SK-N-SH treated with all-trans-retinoic acid at 6 μM for 48 hours (cell line): ENCODE measurements around the gene RIMS4.

Source experiments
- ARNTL ChIP-seq: fragments of 450-650 bp; formaldehyde crosslinking; IDR thresholded peaks from 2 replicates; pipeline ENCODE4 v1.5.0; 2020; ENCODE audit warnings: low read depth, mild to moderate bottlenecking, moderate library complexity, borderline replicate concordance
- BACH2 ChIP-seq: fragments of 250-450 bp; sonication (Bioruptor Pico); IDR thresholded peaks from 2 replicates; pipeline ENCODE4 v1.9.0; 2021; ENCODE audit warnings: mild to moderate bottlenecking, borderline replicate concordance
- RARB ChIP-seq: fragments of 250-450 bp; sonication (Bioruptor Pico); IDR thresholded peaks from 2 replicates; pipeline ENCODE4 v1.8.0; 2021; ENCODE audit warnings: mild to moderate bottlenecking, moderate library complexity
- ZC3H10 ChIP-seq: fragments of 250-450 bp; sonication (Bioruptor Pico); IDR thresholded peaks from 2 replicates; pipeline ENCODE4 v1.5.1; 2021; ENCODE audit warnings: mild to moderate bottlenecking, moderate library complexity
- ZFP30 ChIP-seq: fragments of 450-650 bp; formaldehyde crosslinking; IDR thresholded peaks from 2 replicates; pipeline ENCODE4 v1.5.0; 2022; ENCODE audit warnings: mild to moderate bottlenecking, moderate library complexity
- TF ChIP-seq, protein P1 (sequence below): fragments of 250-450 bp; sonication (Bioruptor Pico); IDR thresholded peaks from 2 replicates; pipeline ENCODE4 v1.8.0; 2021; ENCODE audit warnings: low read depth, mild to moderate bottlenecking, moderate library complexity, borderline replicate concordance

DNA sequence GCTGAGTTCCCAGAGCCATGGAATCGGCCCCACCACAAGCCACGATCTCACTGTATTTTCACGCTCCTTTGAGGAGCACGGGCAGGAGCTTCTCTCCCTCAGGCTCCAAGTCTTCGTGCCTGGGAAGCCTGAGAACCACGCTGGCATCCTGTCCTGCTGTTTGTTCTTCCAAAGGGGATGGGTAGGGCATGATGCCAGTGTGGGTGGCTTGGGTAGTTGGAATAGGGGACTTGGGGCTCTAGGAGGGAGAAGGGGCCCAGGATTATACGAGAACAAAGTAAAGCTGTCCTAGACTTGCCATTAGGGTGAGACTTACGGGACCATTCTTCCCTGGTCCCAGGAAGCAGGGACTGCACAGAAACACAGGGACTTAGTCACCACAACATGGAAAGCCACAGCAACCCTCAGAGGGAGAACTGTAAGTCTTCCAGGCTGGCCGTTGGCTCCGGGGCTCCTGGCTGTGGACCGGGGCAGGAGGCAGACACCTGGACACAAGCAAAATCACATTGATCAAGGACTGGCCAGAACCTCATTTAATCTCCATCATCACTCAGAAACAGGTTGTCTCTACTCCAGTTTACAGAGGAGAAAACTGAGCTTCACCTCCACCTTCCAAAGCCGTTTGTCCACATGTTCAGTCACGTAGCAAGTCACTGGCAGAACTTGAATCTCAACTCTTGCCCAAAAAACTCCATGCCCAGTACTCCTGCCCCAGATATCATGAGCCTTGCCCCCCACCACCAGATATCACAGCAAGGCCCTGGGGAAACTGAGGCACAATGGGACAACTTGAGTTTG is 93.8 kb downstream of the RIMS4 start:
- TF ChIP-seq RARB (CRISPR knock-in tag), result no peak
- no peak for TF ChIP-seq ZFP30 (CRISPR knock-in tag)
- TF ChIP-seq ARNTL, result no peak
- TF ChIP-seq, protein P1, sequence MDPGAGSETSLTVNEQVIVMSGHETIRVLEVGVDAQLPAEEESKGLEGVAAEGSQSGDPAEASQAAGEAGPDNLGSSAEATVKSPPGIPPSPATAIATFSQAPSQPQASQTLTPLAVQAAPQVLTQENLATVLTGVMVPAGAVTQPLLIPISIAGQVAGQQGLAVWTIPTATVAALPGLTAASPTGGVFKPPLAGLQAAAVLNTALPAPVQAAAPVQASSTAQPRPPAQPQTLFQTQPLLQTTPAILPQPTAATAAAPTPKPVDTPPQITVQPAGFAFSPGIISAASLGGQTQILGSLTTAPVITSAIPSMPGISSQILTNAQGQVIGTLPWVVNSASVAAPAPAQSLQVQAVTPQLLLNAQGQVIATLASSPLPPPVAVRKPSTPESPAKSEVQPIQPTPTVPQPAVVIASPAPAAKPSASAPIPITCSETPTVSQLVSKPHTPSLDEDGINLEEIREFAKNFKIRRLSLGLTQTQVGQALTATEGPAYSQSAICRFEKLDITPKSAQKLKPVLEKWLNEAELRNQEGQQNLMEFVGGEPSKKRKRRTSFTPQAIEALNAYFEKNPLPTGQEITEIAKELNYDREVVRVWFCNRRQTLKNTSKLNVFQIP, result no peak
- no peak for TF ChIP-seq BACH2 (CRISPR knock-in tag)
- TF ChIP-seq ZC3H10 (CRISPR knock-in tag), result no peak
